ENCODE measurements around the gene LAMC3. TPM values are rescaled to one million over a fixed set of nuclear protein-coding genes. Genes with fewer than 3 reads are reported as not detected.

LAMC3 gene
- polyA plus RNA-seq, 1 of the 3 experiments (the other 2 are of a cell fraction), result 0.07 TPM

DNA sequence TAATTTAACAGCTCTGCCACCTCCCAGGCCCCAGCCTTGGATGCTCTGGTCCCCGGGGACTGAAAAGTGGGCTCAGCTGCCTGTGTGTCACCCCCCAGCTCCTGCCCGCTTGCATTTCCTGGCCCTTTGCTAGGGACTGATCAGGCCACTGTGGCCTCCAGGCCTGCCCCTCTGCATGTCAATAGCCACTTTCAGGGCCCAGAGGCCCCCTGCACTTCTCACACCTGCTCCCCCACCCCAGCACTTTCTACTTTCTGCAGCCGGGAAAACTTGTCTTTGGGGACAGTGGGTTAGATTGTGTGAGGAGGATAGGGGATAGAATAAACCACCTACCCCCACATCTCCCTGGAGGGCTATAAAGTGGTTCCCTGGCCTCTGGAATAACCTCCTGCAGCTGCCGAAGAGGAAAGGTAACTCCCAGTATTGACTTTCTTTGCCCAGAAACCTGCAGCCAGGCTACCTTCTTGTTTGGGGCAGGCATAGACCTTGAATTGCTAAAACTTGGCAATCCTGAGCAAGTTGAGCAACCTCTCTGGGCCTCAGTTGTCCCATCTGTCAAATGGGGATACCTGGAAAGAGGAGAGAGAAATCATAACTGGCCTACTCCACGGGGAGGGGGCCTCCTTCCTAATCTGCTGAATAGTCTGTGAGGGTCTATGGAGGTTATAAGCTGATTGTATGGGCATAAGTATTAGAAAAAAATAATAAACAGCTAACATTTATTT is 95.2 kb downstream of the LAMC3 start:
- no peak overlapping the region for H3K27ac ChIP-seq (ENCODE audit: low read depth in 2 of 2, low read length in 1 of 2)
- H3K36me3 ChIP-seq (replicated peaks in 1 of 2; ENCODE audit: control insufficient read depth in 1 of 2, insufficient read depth in 2 of 2, low read length in 1 of 2), result no peaks in the 10 kb centered on the region
- no peaks in the 10 kb centered on the region for H3K9me3 ChIP-seq
- H3K27me3 ChIP-seq (ENCODE audit: insufficient read depth), result no peaks in the 10 kb centered on the region; the same call in 1 of the 2 replicates
- no peak overlapping the region for H3K4me3 ChIP-seq (ENCODE audit: low read depth in 2 of 2, low read length in 1 of 2)
- H3K9me2 ChIP-seq, result no peaks in the 10 kb centered on the region
- POLR2A ChIA-PET, result no interaction called here
- H3F3A ChIP-seq (replicated peaks; ENCODE audit: insufficient read depth), result no peaks in the 10 kb centered on the region
- no peaks in the 10 kb centered on the region; a peak in 1 of 4 replicates for H3K4me1 ChIP-seq (ENCODE audit: control insufficient read depth in 1 of 2, insufficient read depth in 2 of 2, low read depth in 1 of 2, low read length in 1 of 2)
- H3K4me2 ChIP-seq, result no peak overlapping the region
- H2AFZ ChIP-seq (ENCODE audit: low read depth), result no peak overlapping the region
- CTCF ChIA-PET, result no interaction called here
- no peaks in the 10 kb centered on the region for H3K79me2 ChIP-seq (ENCODE audit: insufficient read depth)
- 55% methylated on average over 3 of the region's 5 CpGs for WGBS (ENCODE audit: low lambda C conversion rate)
- no peak for DNase-seq
- no peaks in the 10 kb centered on the region for H4K20me1 ChIP-seq (ENCODE audit: insufficient read depth)
- H3K9ac ChIP-seq, result no peak overlapping the region
- TF ChIP-seq, protein P1, sequence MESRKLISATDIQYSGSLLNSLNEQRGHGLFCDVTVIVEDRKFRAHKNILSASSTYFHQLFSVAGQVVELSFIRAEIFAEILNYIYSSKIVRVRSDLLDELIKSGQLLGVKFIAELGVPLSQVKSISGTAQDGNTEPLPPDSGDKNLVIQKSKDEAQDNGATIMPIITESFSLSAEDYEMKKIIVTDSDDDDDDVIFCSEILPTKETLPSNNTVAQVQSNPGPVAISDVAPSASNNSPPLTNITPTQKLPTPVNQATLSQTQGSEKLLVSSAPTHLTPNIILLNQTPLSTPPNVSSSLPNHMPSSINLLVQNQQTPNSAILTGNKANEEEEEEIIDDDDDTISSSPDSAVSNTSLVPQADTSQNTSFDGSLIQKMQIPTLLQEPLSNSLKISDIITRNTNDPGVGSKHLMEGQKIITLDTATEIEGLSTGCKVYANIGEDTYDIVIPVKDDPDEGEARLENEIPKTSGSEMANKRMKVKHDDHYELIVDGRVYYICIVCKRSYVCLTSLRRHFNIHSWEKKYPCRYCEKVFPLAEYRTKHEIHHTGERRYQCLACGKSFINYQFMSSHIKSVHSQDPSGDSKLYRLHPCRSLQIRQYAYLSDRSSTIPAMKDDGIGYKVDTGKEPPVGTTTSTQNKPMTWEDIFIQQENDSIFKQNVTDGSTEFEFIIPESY (IDR thresholded peaks at IDR 0.05; ENCODE audit: borderline replicate concordance, low read depth), result no peak
- TF ChIP-seq, protein P2, sequence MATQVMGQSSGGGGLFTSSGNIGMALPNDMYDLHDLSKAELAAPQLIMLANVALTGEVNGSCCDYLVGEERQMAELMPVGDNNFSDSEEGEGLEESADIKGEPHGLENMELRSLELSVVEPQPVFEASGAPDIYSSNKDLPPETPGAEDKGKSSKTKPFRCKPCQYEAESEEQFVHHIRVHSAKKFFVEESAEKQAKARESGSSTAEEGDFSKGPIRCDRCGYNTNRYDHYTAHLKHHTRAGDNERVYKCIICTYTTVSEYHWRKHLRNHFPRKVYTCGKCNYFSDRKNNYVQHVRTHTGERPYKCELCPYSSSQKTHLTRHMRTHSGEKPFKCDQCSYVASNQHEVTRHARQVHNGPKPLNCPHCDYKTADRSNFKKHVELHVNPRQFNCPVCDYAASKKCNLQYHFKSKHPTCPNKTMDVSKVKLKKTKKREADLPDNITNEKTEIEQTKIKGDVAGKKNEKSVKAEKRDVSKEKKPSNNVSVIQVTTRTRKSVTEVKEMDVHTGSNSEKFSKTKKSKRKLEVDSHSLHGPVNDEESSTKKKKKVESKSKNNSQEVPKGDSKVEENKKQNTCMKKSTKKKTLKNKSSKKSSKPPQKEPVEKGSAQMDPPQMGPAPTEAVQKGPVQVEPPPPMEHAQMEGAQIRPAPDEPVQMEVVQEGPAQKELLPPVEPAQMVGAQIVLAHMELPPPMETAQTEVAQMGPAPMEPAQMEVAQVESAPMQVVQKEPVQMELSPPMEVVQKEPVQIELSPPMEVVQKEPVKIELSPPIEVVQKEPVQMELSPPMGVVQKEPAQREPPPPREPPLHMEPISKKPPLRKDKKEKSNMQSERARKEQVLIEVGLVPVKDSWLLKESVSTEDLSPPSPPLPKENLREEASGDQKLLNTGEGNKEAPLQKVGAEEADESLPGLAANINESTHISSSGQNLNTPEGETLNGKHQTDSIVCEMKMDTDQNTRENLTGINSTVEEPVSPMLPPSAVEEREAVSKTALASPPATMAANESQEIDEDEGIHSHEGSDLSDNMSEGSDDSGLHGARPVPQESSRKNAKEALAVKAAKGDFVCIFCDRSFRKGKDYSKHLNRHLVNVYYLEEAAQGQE (IDR thresholded peaks at IDR 0.05; ENCODE audit: low read depth, low read length), result no peak
- TF ChIP-seq EZH2phosphoT487 (IDR thresholded peaks at IDR 0.05; ENCODE audit: borderline replicate concordance, low read depth), result no peak
- no peak for TF ChIP-seq MXI1 (IDR thresholded peaks at IDR 0.05; ENCODE audit: low read depth, low read length)
- no peak for TF ChIP-seq SIN3A (IDR thresholded peaks at IDR 0.05; ENCODE audit: borderline replicate concordance, low read depth, low read length)
- no peak for TF ChIP-seq TCF12 (IDR thresholded peaks at IDR 0.05)
- no peak for TF ChIP-seq POLR2AphosphoS5 (IDR thresholded peaks at IDR 0.05; ENCODE audit: low read depth, low read length)
- TF ChIP-seq RCOR1 (IDR thresholded peaks at IDR 0.05; ENCODE audit: low read length), result no peak
- TF ChIP-seq JUND (IDR thresholded peaks at IDR 0.05), result no peak
- TF ChIP-seq, protein P3, sequence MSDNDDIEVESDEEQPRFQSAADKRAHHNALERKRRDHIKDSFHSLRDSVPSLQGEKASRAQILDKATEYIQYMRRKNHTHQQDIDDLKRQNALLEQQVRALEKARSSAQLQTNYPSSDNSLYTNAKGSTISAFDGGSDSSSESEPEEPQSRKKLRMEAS (IDR thresholded peaks at IDR 0.05; ENCODE audit: low read depth), result no peak
- no peak for TF ChIP-seq GABPA (IDR thresholded peaks at IDR 0.05; ENCODE audit: low read depth)
- no peak for TF ChIP-seq EP300 (IDR thresholded peaks at IDR 0.05; ENCODE audit: borderline replicate concordance in 1 of 2, low read depth in 1 of 2, low read length in 1 of 2)
- TF ChIP-seq, protein P4, sequence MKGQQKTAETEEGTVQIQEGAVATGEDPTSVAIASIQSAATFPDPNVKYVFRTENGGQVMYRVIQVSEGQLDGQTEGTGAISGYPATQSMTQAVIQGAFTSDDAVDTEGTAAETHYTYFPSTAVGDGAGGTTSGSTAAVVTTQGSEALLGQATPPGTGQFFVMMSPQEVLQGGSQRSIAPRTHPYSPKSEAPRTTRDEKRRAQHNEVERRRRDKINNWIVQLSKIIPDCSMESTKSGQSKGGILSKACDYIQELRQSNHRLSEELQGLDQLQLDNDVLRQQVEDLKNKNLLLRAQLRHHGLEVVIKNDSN (IDR thresholded peaks at IDR 0.05; ENCODE audit: borderline replicate concordance, low read depth), result no peak
- TF ChIP-seq, protein P5, sequence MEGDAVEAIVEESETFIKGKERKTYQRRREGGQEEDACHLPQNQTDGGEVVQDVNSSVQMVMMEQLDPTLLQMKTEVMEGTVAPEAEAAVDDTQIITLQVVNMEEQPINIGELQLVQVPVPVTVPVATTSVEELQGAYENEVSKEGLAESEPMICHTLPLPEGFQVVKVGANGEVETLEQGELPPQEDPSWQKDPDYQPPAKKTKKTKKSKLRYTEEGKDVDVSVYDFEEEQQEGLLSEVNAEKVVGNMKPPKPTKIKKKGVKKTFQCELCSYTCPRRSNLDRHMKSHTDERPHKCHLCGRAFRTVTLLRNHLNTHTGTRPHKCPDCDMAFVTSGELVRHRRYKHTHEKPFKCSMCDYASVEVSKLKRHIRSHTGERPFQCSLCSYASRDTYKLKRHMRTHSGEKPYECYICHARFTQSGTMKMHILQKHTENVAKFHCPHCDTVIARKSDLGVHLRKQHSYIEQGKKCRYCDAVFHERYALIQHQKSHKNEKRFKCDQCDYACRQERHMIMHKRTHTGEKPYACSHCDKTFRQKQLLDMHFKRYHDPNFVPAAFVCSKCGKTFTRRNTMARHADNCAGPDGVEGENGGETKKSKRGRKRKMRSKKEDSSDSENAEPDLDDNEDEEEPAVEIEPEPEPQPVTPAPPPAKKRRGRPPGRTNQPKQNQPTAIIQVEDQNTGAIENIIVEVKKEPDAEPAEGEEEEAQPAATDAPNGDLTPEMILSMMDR (IDR thresholded peaks at IDR 0.05), result no peak
- TF ChIP-seq NRF1 (IDR thresholded peaks at IDR 0.05; ENCODE audit: low read depth, low read length), result no peak
- TF ChIP-seq FOXJ3 (CRISPR knock-in tag; IDR thresholded peaks at IDR 0.05), result no peak
- no peak for TF ChIP-seq CHD2 (IDR thresholded peaks at IDR 0.05; ENCODE audit: low read length, partially characterized antibody)
- TF ChIP-seq RAD21 (IDR thresholded peaks at IDR 0.05; ENCODE audit: low read length), result no peak
- no peak for TF ChIP-seq GATA2 (CRISPR knock-in tag; IDR thresholded peaks at IDR 0.05)

All from SK-N-SH (cell line).